HG02970 (cell line): ENCODE measurements around the gene FGF19.

ENCODE experiments used
- ATAC-seq: cut with Tn5 transposase; IDR thresholded peaks from one replicate; pipeline ENCODE4 v1.9.1; 2021; ENCODE audit warnings: mild to moderate bottlenecking, moderate library complexity, moderate number of reproducible peaks; ENCODE audit not compliant: unreplicated experiment, low FRiP score

Gene FGF19

DNA sequence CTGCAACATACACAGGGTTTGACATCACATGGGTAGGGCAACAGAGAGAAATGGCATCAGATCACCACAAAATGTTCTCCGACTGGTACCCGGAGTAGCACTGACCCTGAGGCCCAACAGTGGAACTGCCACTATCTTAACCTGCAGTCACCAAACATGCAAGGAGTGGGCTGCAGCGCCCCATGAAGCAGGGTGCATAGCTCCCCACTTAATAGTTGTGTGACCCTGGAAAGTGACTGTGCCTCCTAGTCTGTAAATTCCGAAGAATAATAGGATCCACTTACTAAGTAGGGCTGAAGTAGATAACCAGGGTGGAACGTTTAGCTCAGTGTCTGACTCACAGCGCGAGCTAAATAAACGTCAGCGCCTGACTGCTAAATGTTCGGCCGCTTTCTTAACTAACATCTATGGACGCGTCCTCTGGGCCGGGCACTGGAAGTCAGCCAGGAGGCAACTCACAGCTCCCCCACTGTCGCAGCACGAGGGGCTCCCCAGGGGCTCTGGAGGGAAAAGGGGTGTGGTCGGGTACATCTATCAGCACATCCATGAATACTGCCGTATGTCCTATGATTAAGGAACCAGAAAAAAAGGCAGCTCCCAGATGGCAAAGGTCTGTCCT, 29.4 kb downstream of the FGF19 start:
- ATAC-seq, result no peak

DNA sequence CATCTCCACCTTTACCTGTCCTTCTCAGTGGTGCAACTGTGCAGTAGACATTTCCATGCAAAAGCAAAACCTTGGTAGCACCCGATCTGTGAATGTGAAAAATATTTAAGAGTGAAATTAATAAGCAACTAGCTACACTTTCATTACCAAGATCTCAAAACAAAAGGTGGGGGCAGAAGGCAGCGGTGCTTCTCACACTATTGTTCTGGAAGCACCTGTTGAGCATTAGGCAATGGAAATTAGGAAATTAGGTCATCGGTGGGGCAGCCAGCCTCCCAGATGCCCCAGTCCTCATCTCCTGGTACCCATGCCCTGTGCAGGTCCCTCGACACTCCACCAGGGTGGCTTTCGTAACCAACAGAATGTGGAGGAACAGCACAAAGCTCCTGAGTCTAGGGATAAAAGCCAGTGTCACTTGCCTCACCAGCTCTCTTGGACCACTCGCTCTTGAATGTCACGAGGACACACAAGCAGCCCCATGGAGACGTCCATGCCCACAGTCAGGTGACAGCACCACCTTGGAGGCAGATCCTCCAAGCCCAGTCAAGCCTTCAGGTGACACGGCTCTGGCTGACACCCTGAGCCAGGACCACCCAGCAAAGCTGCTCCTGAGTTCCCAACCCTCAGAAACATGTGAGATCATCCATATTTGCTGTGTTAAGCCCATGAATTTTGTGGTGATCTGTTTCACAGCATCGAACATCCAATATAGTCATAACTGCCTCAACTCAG, 31.9 kb downstream of the FGF19 start:
- ATAC-seq, result no peak

DNA sequence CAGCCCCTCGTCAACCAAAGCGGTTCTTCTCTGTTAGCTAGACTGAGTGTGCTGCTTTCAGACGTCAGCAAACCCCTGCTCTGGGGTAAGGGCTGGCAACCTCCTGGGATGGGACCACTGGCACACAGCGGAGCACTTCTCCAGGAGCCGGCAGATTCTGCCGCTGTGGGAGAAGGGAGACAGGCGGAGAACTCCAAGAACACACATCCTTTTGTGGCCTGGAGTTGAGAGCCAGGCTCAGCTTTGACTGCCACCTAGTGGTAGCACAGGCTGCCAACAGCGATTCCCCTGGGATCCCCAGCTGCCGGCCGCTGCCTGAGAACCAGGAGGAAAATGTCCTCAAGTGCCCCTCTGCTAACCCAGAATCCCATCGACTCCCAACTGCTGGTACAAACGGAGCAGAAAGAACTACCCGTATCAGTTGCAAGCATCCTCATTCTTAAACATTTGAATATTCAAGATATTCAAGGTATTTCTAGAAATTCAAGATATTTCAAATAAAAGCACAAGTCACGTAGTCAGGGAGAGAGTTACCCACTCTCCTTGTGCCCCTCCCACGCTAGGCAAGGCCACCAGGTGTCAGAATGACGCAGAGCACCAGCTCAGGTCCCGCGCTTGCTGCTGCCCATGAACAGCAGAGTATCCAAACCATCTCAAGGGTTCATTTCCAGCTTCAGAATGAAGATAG, 33.5 kb downstream of the FGF19 start:
- no peak for ATAC-seq

DNA sequence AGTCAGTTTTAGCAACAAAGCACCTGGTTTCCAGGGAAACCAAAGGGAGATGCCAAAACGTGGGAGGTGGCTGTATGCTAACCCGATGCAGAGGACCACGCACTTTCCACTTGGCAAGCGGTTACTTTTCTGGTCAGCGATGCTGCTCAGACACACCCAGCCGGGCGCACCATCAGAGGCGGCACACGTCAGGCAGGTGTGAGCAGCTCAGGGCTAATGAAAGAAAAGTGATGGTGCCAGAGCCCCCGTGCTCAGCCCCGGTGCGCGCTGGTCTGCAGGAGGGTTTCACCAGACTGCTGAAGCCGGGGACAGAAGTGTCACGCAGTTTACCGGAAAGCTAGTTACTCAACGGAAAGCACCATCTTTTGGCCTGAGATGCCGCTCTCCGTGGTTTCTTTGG, 34.3 kb downstream of the FGF19 start:
- ATAC-seq, result no peak

DNA sequence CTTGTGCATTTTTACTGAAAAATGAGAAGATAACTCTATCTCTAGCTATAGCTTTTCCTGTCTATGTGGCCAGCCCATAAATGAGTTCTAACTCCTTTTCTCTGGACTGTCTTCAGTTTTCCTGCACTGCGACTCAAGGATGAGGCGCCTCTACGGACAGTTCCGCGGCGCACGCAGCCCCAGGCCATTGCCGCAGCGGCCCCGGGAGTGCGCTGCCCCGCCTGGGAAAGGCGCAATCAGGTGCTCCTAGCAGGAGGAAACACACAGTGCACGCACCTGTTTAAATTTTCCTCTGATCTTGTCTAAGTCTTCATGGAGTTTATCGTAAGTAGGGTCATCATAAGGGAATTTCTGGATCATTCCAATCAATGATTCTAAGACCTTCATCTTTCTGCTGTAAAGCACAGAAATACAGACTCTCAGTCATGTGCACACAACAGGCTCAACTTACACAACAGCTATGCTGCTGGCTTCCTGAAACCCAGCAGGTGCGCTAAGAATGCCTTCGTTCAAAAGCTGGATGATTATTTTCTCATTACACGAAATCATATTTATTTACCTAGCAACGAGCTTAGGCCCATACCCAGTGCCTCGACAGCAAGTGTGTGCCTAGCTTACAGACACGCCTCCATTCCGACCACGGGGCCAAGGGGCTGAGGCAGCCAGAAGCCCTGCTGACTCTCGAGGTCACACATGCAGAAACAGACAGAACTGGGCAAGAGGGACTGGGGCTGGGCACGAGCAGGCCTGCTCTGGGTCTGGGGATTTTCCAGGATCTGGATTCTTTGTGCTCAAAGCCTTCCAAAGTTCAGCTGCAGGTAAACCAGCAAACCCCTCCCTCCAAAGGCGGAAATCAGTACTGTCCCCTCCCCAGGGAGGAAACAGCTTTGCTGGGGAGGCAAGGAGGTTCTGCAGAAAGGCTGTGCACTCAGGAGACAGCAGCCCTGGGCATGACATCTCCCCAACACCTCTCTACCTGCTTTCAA, 35.9 kb downstream of the FGF19 start:
- ATAC-seq, result no peak

DNA sequence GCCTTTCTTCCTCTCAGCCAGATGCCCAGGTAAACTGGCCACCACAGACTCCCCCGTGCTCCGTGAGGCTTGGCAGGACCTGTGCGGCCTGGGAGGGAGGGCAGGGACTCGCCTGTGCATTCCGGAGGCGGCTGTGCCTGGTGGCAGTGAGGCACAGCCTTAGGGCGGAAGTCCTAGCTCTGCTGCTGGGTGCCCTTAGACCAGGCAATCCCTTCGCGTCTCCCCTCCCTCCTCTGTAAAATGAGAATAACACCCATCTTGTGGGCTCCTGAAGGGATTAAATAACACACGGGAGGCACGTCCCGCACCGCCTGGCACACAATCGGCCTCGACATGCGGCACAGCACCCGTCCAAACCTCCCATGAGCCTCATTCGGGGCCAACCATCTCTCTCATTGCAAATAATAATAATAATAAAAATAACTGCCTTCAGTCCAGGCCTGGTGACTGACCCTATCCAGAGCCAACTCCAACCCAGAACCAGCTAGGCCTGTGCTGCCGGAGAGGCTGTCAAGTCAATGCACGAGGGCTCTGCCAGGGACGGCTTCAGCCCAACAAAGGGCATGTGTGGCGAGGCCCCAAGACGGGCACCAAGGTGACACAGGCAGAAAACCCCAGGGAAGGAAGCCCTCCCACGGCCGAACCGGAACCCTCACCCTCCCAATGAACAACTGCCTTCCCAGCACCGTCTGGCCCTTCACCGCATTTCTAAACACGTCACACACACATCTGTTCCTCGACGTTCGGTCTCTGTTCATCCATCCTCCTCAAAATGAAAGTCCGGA, 36.9 kb downstream of the FGF19 start:
- no peak for ATAC-seq

DNA sequence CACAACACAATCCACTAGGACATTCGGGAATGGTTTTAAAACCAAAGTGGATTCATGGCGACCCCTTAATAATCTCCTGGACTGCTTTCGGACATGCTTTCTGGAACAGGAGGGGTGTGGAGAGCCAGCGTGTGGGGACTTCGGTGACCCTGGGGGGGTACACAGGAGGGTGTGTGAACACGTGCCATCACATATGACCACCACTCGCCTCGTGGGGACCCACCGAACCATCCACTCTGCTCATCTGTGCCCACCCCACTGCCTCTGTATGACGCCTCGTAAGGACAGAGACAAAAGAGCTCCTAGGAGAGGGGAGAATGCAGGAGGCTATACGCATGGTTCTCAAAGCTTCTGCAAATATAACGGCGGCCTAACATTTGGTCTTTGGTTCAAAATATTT, 37.6 kb downstream of the FGF19 start:
- no peak for ATAC-seq

DNA sequence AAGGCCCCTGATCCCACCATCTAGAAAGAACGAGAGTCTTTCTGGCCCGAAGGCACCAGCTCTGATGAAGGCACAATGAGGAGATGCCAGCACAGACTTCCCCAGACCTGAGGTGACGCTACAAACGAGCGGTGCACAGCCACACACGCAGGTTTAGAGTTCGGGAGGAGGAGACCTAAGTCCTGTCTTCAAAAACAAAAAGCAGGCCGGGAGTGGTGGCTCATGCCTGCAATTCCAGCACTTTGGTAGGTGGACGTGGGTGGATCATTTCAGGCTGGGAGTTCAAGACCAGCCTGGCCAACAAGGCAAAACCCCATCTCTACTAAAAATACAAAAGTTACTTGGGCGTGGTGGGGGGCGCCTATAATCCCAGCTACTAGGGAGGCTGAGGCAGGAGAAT, 38.2 kb downstream of the FGF19 start:
- no peak for ATAC-seq

DNA sequence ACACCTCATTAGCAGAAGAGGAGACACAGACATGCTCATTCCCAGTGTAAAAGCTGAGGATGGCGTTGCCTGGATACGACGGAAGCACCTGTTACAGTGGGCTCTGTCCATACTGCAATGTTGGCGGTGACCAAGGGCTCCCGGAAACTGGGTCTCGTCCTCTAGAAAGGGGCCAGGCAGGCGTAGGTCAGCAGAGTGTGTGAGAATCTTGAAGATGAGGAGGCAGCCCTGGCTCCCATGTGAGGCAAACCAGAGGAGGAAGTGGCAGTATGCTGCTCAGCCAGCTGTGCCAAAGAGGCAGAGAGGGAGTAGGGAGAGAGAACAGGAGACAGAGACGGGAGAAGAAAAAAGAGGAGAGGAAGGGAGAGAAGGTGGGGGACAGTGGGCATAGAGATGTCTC, 38.9 kb downstream of the FGF19 start:
- ATAC-seq, result no peak

DNA sequence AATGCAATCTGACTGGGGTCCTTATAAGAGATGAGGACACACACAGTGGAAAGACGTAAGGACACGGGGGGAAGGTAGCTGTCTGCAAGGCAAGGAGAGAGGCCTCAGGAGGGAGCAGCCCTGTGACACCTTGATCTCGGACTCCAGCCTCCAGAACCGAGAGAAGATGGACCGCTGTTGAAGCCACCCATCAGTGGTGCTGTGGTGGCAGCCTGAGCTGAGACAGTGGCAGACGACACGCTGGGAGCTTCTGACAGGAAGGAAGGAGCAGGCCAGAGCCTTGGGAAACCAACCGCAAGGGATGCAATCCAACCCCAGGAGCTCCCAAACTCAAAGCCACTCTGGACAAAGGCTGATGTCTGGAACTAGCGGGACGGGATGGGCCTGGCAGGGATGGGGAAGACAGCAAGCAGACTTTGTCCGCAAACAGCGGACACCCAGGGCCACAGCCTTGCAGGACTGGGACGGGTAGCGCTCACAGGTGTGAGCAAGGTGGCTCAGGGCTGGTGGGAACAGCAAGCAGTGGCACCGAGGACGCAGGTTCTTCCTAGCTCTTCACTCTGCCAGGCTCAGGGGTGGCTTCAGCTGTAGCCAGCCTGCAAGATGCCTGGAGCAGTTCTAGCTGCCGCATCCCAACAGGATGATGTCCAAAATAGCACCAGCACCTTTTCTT, 39.6 kb downstream of the FGF19 start:
- ATAC-seq, result no peak

DNA sequence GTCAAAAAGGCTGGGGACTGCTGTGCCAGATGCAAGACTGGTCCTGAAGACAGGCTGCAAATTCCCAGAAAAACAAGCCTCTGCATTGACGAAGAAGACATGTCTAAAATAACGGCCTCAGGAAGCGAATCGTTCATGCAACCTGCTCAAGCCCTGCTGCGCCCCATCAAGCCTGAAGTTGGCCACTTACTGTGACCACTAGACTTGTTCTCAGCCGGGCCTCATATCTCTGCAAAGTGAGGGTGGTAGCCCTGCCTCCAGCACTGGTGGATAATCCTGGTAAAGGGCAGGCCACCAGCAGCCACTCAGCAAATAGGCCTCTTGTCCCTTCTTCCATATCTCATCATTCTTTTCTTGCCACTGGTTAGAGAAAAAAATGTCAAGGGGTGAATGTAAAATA, 40.5 kb downstream of the FGF19 start:
- no peak for ATAC-seq

DNA sequence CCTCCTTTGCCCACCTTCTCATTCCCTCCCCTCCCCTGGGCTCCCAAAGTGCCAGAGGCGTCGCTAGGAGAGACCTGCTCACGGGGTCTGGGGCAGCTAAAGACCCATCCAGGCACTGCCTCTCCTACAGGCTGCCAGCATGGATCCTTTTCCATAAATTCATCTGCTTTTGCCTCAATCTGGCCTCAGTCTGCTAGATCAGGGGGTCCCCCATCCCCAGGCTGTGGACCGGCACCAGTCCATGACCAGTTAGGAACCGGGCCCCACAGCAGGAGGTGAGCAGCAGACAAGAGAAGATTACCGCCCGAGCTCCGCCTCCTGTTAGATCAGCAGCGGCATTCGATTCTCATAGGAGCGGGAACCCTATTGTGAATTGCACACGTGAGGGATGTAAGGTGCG, 41.0 kb downstream of the FGF19 start:
- ATAC-seq, result no peak

DNA sequence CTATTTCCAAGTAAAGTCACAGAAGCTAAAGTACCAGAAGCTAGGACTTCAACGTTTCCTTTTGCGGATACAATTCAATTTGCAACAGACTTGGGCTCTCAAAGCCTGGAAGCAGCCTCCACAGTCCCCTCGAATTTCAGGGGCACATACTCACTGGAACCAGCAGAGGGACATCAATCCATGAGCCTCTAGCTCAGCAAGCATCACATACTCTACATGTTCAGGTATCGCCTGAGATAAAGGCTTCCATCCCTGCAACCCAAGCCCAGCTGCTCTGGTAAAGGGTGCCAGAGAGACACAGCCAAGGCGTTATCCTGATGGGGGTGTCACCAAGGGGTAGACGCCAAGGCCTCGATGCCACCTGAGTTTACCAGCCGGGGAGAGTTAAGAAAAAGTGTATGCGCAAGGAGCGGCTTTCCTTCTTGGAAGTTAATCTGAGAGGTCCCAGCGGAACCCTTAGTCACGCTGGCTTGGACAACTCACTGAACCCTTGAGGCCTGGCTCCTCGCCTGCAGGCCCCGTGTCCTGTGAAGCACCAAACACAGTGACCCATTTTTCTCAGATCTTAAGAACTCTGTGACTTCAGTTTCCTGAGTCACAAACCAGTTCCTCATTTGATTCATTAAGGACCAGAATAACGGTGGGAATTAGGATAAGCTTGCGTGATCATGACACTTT, 41.7 kb downstream of the FGF19 start:
- ATAC-seq, result no peak

DNA sequence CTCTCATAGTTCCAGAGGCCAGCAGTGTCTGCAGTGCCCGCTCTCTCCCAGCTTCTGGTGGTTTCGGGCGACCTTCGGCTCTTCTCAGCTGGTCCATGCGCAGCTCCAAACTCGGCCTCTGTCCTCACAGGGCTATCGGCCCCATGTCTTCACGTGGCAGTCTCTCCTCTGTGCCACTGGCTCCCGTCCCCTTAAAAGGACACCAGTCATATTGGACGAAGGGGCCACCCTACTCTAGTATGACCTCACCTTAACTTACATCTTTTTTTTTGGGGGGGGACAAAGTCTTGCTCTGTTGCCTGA, 42.5 kb downstream of the FGF19 start:
- no peak for ATAC-seq

DNA sequence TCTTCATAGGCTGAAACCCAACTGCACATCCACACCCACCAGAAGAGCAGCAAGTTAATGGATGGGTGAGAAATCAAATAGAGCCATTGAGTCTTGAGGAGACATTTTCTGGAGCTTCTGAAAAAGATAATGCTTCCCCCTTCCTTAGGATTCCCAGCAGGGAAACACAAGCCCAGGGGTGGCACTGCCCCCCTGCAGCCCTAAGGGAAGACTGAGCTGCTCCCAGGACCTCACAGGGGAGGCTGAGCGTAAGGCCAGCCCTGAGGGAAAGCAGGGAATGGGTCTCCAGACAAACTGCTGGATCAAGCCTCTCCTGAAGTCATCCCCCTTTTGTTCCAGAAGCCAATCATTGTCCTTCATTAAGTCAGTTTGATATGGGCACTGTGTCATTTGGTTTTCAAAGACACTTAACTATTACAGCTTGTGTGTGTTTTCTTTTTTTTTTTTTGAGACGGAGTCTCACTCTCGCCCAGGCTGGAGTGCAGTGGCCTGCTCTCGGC, 43.8 kb downstream of the FGF19 start:
- no peak for ATAC-seq

DNA sequence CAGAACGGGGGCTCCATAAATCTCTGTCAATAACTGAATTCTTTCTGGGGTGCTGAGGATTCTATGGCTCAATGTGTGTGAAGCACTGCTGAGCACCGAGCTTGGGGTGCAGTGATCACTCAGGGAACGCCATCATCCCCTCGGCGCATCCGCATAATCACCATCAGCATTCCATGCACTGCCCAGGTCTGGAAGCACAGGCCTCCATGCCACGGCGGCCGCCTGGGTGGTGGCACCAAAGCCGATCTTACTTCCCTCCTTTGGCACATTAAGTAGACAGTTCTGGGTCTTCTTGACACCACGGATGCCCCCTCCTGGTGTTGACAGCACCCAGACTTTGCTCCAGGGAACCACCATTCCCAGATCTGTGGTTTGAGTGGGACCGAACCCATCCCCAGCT, 44.2 kb downstream of the FGF19 start:
- ATAC-seq, result no peak

DNA sequence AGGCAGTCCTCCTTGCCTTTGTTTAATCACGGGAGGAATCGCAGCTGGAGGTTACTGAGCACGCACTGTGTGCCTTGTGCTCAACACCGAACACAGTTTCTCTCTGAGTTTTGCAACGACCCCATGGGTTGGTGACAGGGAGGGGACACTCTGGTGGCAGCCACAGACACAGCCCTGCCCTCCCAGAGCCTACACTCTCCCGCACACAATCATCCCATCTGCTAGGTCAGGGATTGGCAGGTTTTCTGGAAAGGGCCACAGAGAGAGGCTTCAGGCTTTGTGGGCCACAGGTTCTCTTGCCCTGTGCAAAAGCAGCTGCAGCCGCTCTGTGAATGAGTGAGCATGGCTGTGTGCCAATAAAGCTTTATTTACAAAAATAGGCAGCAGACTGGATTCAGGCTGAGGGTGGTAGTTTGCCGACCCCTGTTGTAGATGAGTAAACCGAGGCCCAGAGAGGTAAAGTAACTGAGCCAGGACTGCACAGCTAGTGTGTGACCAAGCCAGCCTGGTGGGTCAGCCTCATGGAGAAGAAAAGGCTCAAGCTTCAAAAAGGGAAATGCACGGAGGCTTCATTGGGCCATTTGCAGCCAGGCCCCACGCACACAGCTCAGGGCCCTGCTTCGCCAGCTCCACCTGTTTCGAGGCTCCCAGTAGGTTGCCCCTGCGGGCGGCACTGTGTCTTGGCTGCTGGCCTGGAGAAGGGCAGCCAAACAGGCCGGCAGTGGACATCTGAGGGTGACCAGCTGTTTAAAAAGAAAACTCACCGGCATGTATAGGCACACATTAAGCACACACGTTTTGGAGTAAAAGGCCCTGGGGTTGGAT, 45.0 kb downstream of the FGF19 start:
- no peak for ATAC-seq
